B cell (primary cell): ENCODE measurements around the gene PPFIA4. TPM values are rescaled to one million over a fixed set of nuclear protein-coding genes. Genes with fewer than 3 reads are reported as not detected.

ENCODE experiments used
- ATAC-seq: fragments of 200-7000 bp; cut with Tn5 transposase; one replicate; pipeline ENCODE4 v1.10.0; 2021; ENCODE audit warnings: low read depth, mild to moderate bottlenecking, moderate number of reproducible peaks, moderate library complexity
- CTCF ChIA-PET: fragments of 350-600 bp; sonication (Branson Sonifier 250); formaldehyde crosslinking; loops from one replicate; lab custom pipeline; 2021; ENCODE audit warnings: antibody characterized with exemption, inconsistent platforms; lab: Charles Lee
- POLR2A ChIA-PET: fragments of 350-600 bp; sonication (Branson Sonifier 250); formaldehyde crosslinking; loops from one replicate; lab custom pipeline; 2021; ENCODE audit warnings: antibody characterized with exemption; lab: Charles Lee
- DNase-seq: peaks from one replicate; pipeline ENCODE4 v3.0.0; 2013
- H2AFZ ChIP-seq: 2 replicates; pipeline ENCODE4 v1.6.1; 2012; ENCODE audit warnings: mild to moderate bottlenecking, low read depth, low read length; ENCODE audit not compliant: insufficient read depth, poor library complexity, severe bottlenecking
- H3K27ac ChIP-seq, 2 donors: 1 replicate in 1 of 2; 2 replicates in 1 of 2; pipeline ENCODE4 v1.5.1; 2012 to 2013; ENCODE audit warnings: low read length in 2 of 2, mild to moderate bottlenecking in 2 of 2, moderate library complexity in 1 of 2
- H3K27me3 ChIP-seq, 4 experiments: fragments of 200-600 bp in 1 of 4; sonication (generic) in 1 of 4; replicated peaks in 1 of 4; 1 replicate in 2 of 4; 2 replicates in 2 of 4; pipeline versions ENCODE4 v1.6.1 to v1.7.0; 2013 to 2016; ENCODE audit warnings: low read length in 3 of 4, mild to moderate bottlenecking in 2 of 4, mixed read lengths in 1 of 4, moderate library complexity in 1 of 4; ENCODE audit not compliant: insufficient read depth in 4 of 4, control insufficient read depth in 3 of 4; ENCODE audit errors: control extremely low read depth in 1 of 4
- H3K36me3 ChIP-seq, 2 experiments: replicated peaks in 1 of 2; 1 replicate in 1 of 2; 2 replicates in 1 of 2; pipeline versions ENCODE4 v1.6.1 to v1.7.1; 2013; ENCODE audit warnings: low read length in 1 of 2; ENCODE audit not compliant: insufficient read depth in 2 of 2, control insufficient read depth in 1 of 2; ENCODE audit errors: control extremely low read depth in 1 of 2, extremely low read depth in 1 of 2
- H3K4me1 ChIP-seq, 2 donors: fragments of 200-600 bp in 1 of 2; sonication (generic) in 1 of 2; 1 replicate in 1 of 2; 2 replicates in 1 of 2; pipeline versions ENCODE4 v1.5.1 to v1.6.1; 2013 to 2017; ENCODE audit warnings: low read length in 2 of 2; ENCODE audit not compliant: control insufficient read depth in 2 of 2, insufficient read depth in 2 of 2
- H3K4me2 ChIP-seq: replicated peaks from 2 replicates; pipeline ENCODE3; 2012; ENCODE audit warnings: mild to moderate bottlenecking, low read depth, low read length; ENCODE audit not compliant: poor library complexity, severe bottlenecking
- H3K4me3 ChIP-seq, 5 experiments: fragments of 200-600 bp in 1 of 5; sonication (generic) in 1 of 5; 1 replicate in 3 of 5; 2 replicates in 2 of 5; pipeline versions ENCODE4 v1.5.1 to v1.7.0; 2011 to 2016; ENCODE audit warnings: low read length in 4 of 5, mild to moderate bottlenecking in 4 of 5, low read depth in 2 of 5, control low read depth in 1 of 5, moderate library complexity in 1 of 5; ENCODE audit not compliant: insufficient read depth in 1 of 5; ENCODE audit errors: control extremely low read depth in 1 of 5, extremely low read depth in 1 of 5
- H3K79me2 ChIP-seq: fragments of 200-600 bp; sonication (generic); one replicate; pipeline ENCODE4 v1.6.0; 2016; ENCODE audit warnings: low read length; ENCODE audit not compliant: control insufficient read depth, insufficient read depth
- H3K9ac ChIP-seq: fragments of 200-600 bp; sonication (generic); 2 replicates; pipeline ENCODE4 v1.6.1; 2017; ENCODE audit warnings: mild to moderate bottlenecking, low read length, moderate library complexity
- H3K9me3 ChIP-seq, 3 donors: one replicate each; pipeline versions ENCODE4 v1.6.1 to v1.7.1; 2013; ENCODE audit warnings: low read length in 2 of 3; ENCODE audit not compliant: control insufficient read depth in 2 of 3, insufficient read depth in 1 of 3; ENCODE audit errors: control extremely low read depth in 1 of 3
- H4K20me1 ChIP-seq: 2 replicates; pipeline ENCODE4 v1.6.0; 2012; ENCODE audit warnings: mild to moderate bottlenecking, low read length; ENCODE audit not compliant: insufficient read depth, control insufficient read depth, poor library complexity, severe bottlenecking
- H3K27ac Mint-ChIP-seq: one replicate; pipeline ENCODE4 v1.8.0; 2021; ENCODE audit warnings: mixed read lengths
- H3K27me3 Mint-ChIP-seq: one replicate; pipeline ENCODE4 v1.8.0; 2021; ENCODE audit warnings: mixed read lengths
- H3K4me1 Mint-ChIP-seq: one replicate; pipeline ENCODE4 v1.8.0; 2021; ENCODE audit warnings: mixed read lengths
- H3K4me3 Mint-ChIP-seq: one replicate; pipeline ENCODE4 v1.8.0; 2021; ENCODE audit warnings: mixed read lengths
- H3K9me3 Mint-ChIP-seq: one replicate; pipeline ENCODE4 v1.8.0; 2022; ENCODE audit warnings: mixed read lengths; ENCODE audit not compliant: insufficient read depth
- EZH2 ChIP-seq: IDR thresholded peaks from 2 replicates; pipeline ENCODE4 v1.6.1; 2012; ENCODE audit warnings: borderline replicate concordance, low read depth, mild to moderate bottlenecking, moderate library complexity, low read length; ENCODE audit not compliant: insufficient read depth, poor library complexity, severe bottlenecking
- WGBS: methylation state at CpG from one replicate; pipeline ENCODE4 v1.1.5; 2013; ENCODE audit warnings: missing lambda C conversion rate; ENCODE audit not compliant: insufficient coverage; 5-methylcytosine and 5-hydroxymethylcytosine counted together
- intact Hi-C: fragments of 100-400 bp; cut with micrococcal nuclease; formaldehyde crosslinking; loops from one replicate; pipeline ENCODE4 v1.10.0; 2022
- polyA plus RNA-seq: library from polyadenylated mRNA; depleted of rRNA; stranded (reverse); fragments of >200 nt; gene quantifications from 2 replicates; pipeline ENCODE4 v1.2.3, GENCODE V29; 2012
- total RNA-seq, 2 donors: library from RNA; stranded (reverse); fragments of 120-200 nt in 1 of 2; gene quantifications; 1 replicate in 1 of 2; 2 replicates in 1 of 2; pipeline versions ENCODE4 v1.2.3 to v1.2.4, GENCODE V29; 2013 to 2022
- TF ChIP-seq, protein P1 (sequence below): fragments of 200-600 bp; IDR thresholded peaks from one replicate; pipeline ENCODE4 v1.8.0; 2022; ENCODE audit warnings: antibody characterized with exemption, mild to moderate bottlenecking

PPFIA4 gene
- total and polyA plus RNA-seq, 2 donors (not counting 1 experiment from before 2014, with no cell fraction given) = 0.09 to 0.62 TPM

DNA sequence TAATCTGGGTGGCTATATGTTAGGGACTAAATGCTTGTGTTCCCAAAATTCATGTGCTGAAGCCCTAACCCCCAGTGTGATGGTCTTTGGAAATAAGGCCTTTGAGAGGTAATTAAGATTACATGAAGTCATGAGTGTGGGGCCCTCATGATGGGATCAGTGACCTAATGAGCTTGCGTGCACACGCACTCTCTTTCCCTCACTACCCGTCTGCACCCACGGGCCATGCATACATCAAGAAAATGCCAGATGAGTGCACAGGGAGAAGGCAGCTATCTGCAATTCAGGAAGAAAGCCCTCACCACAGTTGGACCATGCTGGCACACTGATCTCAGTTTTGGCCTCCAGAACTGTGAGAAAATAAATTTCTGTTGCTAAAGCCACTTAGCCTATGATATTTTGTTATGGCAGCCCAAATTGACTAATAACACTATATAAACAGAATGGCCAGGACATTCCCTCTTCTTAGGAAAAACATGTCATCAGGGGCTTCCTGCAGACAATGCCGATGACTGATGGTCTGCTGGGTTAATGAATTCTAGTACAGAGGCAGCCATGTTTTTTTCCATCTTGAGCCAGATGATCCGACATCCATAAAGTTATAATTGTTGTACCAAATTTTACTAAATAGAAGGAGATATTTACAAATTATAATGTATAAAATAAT is 77.7 kb downstream of the PPFIA4 start:
- no peak for TF ChIP-seq EZH2
- TF ChIP-seq, protein P1, sequence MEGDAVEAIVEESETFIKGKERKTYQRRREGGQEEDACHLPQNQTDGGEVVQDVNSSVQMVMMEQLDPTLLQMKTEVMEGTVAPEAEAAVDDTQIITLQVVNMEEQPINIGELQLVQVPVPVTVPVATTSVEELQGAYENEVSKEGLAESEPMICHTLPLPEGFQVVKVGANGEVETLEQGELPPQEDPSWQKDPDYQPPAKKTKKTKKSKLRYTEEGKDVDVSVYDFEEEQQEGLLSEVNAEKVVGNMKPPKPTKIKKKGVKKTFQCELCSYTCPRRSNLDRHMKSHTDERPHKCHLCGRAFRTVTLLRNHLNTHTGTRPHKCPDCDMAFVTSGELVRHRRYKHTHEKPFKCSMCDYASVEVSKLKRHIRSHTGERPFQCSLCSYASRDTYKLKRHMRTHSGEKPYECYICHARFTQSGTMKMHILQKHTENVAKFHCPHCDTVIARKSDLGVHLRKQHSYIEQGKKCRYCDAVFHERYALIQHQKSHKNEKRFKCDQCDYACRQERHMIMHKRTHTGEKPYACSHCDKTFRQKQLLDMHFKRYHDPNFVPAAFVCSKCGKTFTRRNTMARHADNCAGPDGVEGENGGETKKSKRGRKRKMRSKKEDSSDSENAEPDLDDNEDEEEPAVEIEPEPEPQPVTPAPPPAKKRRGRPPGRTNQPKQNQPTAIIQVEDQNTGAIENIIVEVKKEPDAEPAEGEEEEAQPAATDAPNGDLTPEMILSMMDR = no peak

DNA sequence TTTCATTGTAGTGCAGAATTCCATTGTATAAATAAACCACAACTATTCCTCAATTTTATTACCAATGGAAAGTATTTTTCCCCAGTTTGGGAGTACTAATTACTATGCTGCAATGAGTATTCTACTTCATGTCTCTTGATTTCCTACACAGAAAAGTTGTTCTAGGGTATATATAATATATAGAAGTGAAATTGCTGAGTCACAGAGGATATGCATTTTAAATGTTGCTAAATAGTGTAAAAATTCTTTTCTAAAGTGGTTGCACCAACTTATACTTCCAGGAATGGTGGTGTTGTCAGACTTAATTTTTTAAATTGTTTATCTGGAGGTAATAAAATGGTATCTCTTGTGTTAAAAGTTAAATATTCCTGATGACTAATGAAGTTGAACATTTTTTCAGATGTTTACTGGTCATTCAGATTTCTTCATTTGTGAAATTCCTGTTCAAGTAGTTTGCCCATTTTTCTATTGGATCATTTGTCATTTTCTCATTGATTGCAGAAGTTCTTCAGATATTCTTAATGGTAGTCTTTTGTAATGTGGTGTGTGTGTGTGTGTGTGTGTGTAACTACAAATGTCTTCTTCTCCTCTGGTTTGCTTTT is 78.6 kb downstream of the PPFIA4 start:
- ATAC-seq (no peak), DNase-seq (no peak)
- Histone ChIP-seq H3K4me1 (no peaks in the 10 kb centered on the region), H3K4me2 (no peak overlapping the region), H3K9ac (no peak overlapping the region), H2AFZ (no peak overlapping the region), H3K79me2 (no peaks in the 10 kb centered on the region), H3K36me3 (no peaks in the 10 kb centered on the region), H3K4me3 (no peak overlapping the region), H3K27me3 (peaks cover 0 to 15% (median 5%) of the 10 kb centered on the region in 4 experiments), H3K9me3 (peaks cover 0 to 3% (median 0%) of the 10 kb centered on the region in 3 donors), H3K27ac (no peak overlapping the region), H4K20me1 (no peaks in the 10 kb centered on the region)
- Mint-ChIP-seq H3K27me3 (peaks cover 55% of the 10 kb centered on the region), H3K4me1 (no peaks in the 10 kb centered on the region), H3K27ac (no peak overlapping the region), H3K9me3 (no peaks in the 10 kb centered on the region), H3K4me3 (no peak overlapping the region)
- ChIA-PET CTCF (no interaction called here), POLR2A (no interaction called here)
- TF ChIP-seq EZH2 = no peak
- TF ChIP-seq, protein P1 = no peak
- intact Hi-C loops = no loop called here

More for the DNA sequence above, 77.7 kb downstream of the PPFIA4 start:
- H2AFZ ChIP-seq = no peak overlapping the region
- H4K20me1 ChIP-seq = no peaks in the 10 kb centered on the region
- DNase-seq (no peak), ATAC-seq (no peak)
- CTCF ChIA-PET = no interaction called here
- no peaks in the 10 kb centered on the region for H3K4me1 ChIP-seq
- H3K27ac Mint-ChIP-seq = no peak overlapping the region
- intact Hi-C loops = no loop called here
- no peak overlapping the region for H3K9ac ChIP-seq
- H3K36me3 ChIP-seq = no peaks in the 10 kb centered on the region
- H3K27me3 Mint-ChIP-seq = peaks cover 50% of the 10 kb centered on the region
- POLR2A ChIA-PET = no interaction called here
- peaks cover 0 to 3% (median 0%) of the 10 kb centered on the region in 3 donors for H3K9me3 ChIP-seq
- H3K4me3 Mint-ChIP-seq = no peak overlapping the region
- no peaks in the 10 kb centered on the region for H3K79me2 ChIP-seq
- no peak overlapping the region for H3K4me2 ChIP-seq
- 97% methylated on average over 4 of the region's 6 CpGs for WGBS
- H3K27me3 ChIP-seq = peaks cover 0 to 15% (median 3%) of the 10 kb centered on the region in 4 experiments
- H3K9me3 Mint-ChIP-seq = no peaks in the 10 kb centered on the region
- no peak overlapping the region for H3K4me3 ChIP-seq
- H3K4me1 Mint-ChIP-seq = no peaks in the 10 kb centered on the region
- no peak overlapping the region for H3K27ac ChIP-seq
